ENCODE measurements around the gene CIITA.

- TF ChIP-seq, protein P1, sequence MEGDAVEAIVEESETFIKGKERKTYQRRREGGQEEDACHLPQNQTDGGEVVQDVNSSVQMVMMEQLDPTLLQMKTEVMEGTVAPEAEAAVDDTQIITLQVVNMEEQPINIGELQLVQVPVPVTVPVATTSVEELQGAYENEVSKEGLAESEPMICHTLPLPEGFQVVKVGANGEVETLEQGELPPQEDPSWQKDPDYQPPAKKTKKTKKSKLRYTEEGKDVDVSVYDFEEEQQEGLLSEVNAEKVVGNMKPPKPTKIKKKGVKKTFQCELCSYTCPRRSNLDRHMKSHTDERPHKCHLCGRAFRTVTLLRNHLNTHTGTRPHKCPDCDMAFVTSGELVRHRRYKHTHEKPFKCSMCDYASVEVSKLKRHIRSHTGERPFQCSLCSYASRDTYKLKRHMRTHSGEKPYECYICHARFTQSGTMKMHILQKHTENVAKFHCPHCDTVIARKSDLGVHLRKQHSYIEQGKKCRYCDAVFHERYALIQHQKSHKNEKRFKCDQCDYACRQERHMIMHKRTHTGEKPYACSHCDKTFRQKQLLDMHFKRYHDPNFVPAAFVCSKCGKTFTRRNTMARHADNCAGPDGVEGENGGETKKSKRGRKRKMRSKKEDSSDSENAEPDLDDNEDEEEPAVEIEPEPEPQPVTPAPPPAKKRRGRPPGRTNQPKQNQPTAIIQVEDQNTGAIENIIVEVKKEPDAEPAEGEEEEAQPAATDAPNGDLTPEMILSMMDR (conservative IDR thresholded peaks at IDR 0.05), result no peak
- no peak for TF ChIP-seq ZFX (IDR thresholded peaks at IDR 0.05)
Observed at GRCh38 chr16:10923146-10923649, 46.2 kb downstream of the CIITA start.

Measured in C4-2B (cell line).